K562 (cell line): ENCODE data around the gene PTRH2. TPM values are rescaled to one million over a fixed set of nuclear protein-coding genes. Genes with fewer than 3 reads are reported as not detected.

ENCODE experiments used
- BRD9 ChIP-seq: fragments of 450-650 bp; IDR thresholded peaks from 2 replicates; pipeline ENCODE4 v1.6.1; 2018; ENCODE audit warnings: low read depth; ENCODE audit not compliant: partially characterized antibody
- CC2D1A ChIP-seq: fragments of 450-650 bp; IDR thresholded peaks from 2 replicates; pipeline ENCODE4 v1.6.1; 2017; ENCODE audit warnings: mild to moderate bottlenecking
- CTCF ChIP-seq, 3 experiments: IDR thresholded peaks in 2 of 3; conservative IDR thresholded peaks in 1 of 3; 2 replicates each; pipeline ENCODE4 v1.5.1; 2011 to 2012; ENCODE audit warnings: low read length in 3 of 3, mild to moderate bottlenecking in 3 of 3, control low read depth in 2 of 3, improper control_type of control experiment in 1 of 3, inconsistent platforms in 1 of 3, low read depth in 1 of 3, mixed read lengths in 1 of 3, moderate library complexity in 1 of 3; ENCODE audit not compliant: insufficient read depth in 2 of 3
- EP400 ChIP-seq: fragments of 450-650 bp; IDR thresholded peaks from 2 replicates; pipeline ENCODE4 v1.6.1; 2017; ENCODE audit warnings: antibody characterized with exemption, mild to moderate bottlenecking, moderate library complexity
- NR4A1 ChIP-seq, 2 experiments: fragments of 250-450 bp in 1 of 2; fragments of 450-650 bp in 1 of 2; sonication (Bioruptor Pico) in 1 of 2; IDR thresholded peaks; 2 replicates each; pipeline versions ENCODE4 v1.4.0 to v1.6.1; 2016 to 2020; ENCODE audit warnings: mild to moderate bottlenecking in 2 of 2, missing compliant biosample characterization in 1 of 2, missing genetic modification characterization in 1 of 2, moderate library complexity in 1 of 2
- POLR2H ChIP-seq: IDR thresholded peaks from 2 replicates; pipeline ENCODE4 v1.6.1; 2016; ENCODE audit warnings: missing genetic modification characterization, low read depth, mild to moderate bottlenecking, control low read depth, missing compliant biosample characterization, moderate library complexity
- REST ChIP-seq, 2 experiments: fragments of 450-650 bp; formaldehyde crosslinking in 1 of 2; IDR thresholded peaks; 2 replicates each; pipeline versions ENCODE4 v1.4.0 to v1.6.1; 2014 to 2020; ENCODE audit warnings: mild to moderate bottlenecking in 2 of 2, borderline replicate concordance in 1 of 2, low read depth in 1 of 2
- TEAD4 ChIP-seq, 2 experiments: sonication (generic) in 1 of 2; formaldehyde crosslinking in 1 of 2; IDR thresholded peaks; 2 replicates each; pipeline versions ENCODE4 v1.6.1 to v1.8.0; 2012 to 2022; ENCODE audit warnings: borderline replicate concordance in 1 of 2, inconsistent platforms in 1 of 2, low read length in 1 of 2, mild to moderate bottlenecking in 1 of 2, missing genetic modification reagents in 1 of 2
- ZNF384 ChIP-seq: IDR thresholded peaks from 2 replicates; pipeline ENCODE4 v1.6.1; 2012; ENCODE audit warnings: low read depth, low read length, improper control_type of control experiment
- polyA plus RNA-seq, 8 experiments: library from polyadenylated mRNA; depleted of rRNA in 4 of 8; stranded (reverse) in 5 of 8; unstranded in 3 of 8; fragments of >200 nt; fragmentation: Nextera tagmentation in 2 of 8; fragmentation: Illumina TruSeq in 1 of 8; extraction: Ambion mirVana in 2 of 8; extraction: Trizol in 1 of 8; gene quantifications; 2 replicates each; pipeline versions ENCODE4 v1.2.1 to v1.2.3, GENCODE V29; 2011 to 2014; ENCODE audit warnings: inconsistent platforms in 1 of 8, missing spikeins in 1 of 8
- total RNA-seq, 7 experiments: library from RNA; depleted of rRNA in 6 of 7; stranded (reverse); fragments of >200 nt in 6 of 7; fragmentation: Illumina TruSeq in 2 of 7; extraction: Trizol in 2 of 7; gene quantifications; 2 replicates each; pipeline versions ENCODE4 v1.2.1 to v1.2.3, GENCODE V29; 2011 to 2021; ENCODE audit warnings: low replicate concordance in 1 of 7
- TF ChIP-seq, protein P1 (sequence below): fragments of 450-650 bp; formaldehyde crosslinking; IDR thresholded peaks from 2 replicates; pipeline ENCODE4 v1.4.0; 2020; ENCODE audit warnings: mild to moderate bottlenecking, moderate library complexity
- TF ChIP-seq, protein P2 (sequence below): sonication (generic); IDR thresholded peaks from 2 replicates; pipeline ENCODE4 v1.6.1; 2016

The PTRH2 gene
- total and polyA plus RNA-seq, 9 of the 15 experiments (the other 6 are each of a cell fraction or from before 2014, with no cell fraction given) = 53.1 to 210 (median 126) TPM

DNA sequence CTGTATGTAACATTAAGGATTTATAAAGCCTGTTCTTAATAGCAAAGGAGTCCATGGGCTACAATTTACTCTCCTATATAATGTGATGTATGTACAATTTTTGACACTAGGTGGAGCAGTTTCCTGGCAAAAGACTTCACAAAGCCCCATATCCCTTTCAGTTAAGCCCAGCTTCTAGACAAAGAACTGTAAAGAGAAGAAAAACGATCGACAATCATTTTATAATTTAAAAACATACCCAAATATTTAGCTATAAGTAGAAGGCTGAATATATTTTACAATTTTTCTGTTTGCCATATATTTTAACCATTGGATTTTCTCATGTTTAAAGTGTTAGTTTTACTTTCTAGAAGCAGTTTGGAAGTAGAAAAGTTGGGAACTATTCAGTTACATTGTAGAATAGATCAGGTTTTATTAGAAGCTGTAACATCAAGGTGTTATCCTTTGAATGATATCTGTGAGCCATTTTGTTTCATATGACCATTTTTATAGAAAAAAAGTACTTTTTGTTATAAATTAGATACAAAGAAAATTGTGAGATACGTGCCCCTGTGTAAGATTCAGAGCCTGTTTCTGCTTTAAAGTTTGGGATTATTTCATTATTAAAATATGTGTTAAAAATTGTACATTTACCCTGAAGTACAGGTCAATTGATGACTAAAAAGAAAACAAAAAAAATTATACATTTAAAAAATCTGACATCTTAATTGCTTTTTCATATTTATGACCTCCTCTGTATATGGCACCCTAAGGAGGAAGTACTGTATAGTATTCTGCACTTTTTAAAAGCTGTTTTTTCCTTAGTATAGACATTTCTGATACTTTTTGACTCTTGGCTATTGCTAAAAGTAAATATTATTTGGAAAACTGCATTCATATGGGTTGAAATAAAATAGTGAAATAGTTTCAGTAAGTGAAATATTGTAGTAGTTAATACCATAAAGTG lies 46.6 kb upstream of the PTRH2 start (continued):
- TF ChIP-seq CTCF (IDR thresholded peaks at IDR 0.05 in 2 of 3, conservative IDR thresholded peaks at IDR 0.05 in 1 of 3; ENCODE audit: insufficient read depth in 2 of 3, low read depth in 1 of 3, low read length in 3 of 3) (peak; percentile 57 to 89 (median 65); a peak in 5 of 6 replicates), ZNF384 (peak; percentile 23; the same call in 1 of the 2 replicates), REST (IDR thresholded peaks at IDR 0.05; ENCODE audit: borderline replicate concordance) (peak; percentile 90), REST (CRISPR knock-in tag; IDR thresholded peaks at IDR 0.05; ENCODE audit: low read depth) (no peak), CC2D1A (0 out of 2 replicates have a peak, but pooled peaks have one; percentile 39), TEAD4 (IDR thresholded peaks at IDR 0.05; ENCODE audit: low read length) (peak; percentile 14; the same call in 1 of the 2 replicates), TEAD4 (CRISPR knock-in tag; IDR thresholded peaks at IDR 0.05; ENCODE audit: borderline replicate concordance) (no peak), POLR2H (tag) (peak; percentile 59), BRD9 (peak; percentile 87), NR4A1 (CRISPR knock-in tag; IDR thresholded peaks at IDR 0.05) (no peak), NR4A1 (tag; IDR thresholded peaks at IDR 0.05) (no peak), EP400 (0 out of 2 replicates have a peak, but pooled peaks have one; percentile 32)
- TF ChIP-seq, protein P1, sequence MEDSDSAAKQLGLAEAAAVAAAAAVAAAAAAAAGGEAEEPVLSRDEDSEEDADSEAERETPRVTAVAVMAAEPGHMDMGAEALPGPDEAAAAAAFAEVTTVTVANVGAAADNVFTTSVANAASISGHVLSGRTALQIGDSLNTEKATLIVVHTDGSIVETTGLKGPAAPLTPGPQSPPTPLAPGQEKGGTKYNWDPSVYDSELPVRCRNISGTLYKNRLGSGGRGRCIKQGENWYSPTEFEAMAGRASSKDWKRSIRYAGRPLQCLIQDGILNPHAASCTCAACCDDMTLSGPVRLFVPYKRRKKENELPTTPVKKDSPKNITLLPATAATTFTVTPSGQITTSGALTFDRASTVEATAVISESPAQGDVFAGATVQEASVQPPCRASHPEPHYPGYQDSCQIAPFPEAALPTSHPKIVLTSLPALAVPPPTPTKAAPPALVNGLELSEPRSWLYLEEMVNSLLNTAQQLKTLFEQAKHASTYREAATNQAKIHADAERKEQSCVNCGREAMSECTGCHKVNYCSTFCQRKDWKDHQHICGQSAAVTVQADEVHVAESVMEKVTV (CRISPR knock-in tag) = peak; percentile 90
- TF ChIP-seq, protein P2, sequence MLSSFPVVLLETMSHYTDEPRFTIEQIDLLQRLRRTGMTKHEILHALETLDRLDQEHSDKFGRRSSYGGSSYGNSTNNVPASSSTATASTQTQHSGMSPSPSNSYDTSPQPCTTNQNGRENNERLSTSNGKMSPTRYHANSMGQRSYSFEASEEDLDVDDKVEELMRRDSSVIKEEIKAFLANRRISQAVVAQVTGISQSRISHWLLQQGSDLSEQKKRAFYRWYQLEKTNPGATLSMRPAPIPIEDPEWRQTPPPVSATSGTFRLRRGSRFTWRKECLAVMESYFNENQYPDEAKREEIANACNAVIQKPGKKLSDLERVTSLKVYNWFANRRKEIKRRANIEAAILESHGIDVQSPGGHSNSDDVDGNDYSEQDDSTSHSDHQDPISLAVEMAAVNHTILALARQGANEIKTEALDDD = peak; percentile 60
